PFSK-1 (cell line): ENCODE measurements around the gene PRRG4. TPM values are rescaled to one million over a fixed set of nuclear protein-coding genes. Genes with fewer than 3 reads are reported as not detected.

ENCODE experiments used
- FOXP2 ChIP-seq: optimal IDR thresholded peaks from 2 replicates; pipeline ENCODE3; 2011; ENCODE audit warnings: borderline replicate concordance, control low read depth, inconsistent platforms; ENCODE audit not compliant: insufficient read depth; ENCODE audit errors: extremely low read length, extremely low read depth
- POLR2AphosphoS5 ChIP-seq: IDR thresholded peaks from 2 replicates; pipeline ENCODE4 v1.6.1; 2012; ENCODE audit warnings: low read depth, mild to moderate bottlenecking, control low read depth, low read length, moderate library complexity
- REST ChIP-seq, 2 experiments: IDR thresholded peaks; 2 replicates each; pipeline versions ENCODE4 v1.6.1 to v1.8.0; 2011 to 2012; ENCODE audit warnings: low read depth in 2 of 2, low read length in 2 of 2, control low read depth in 1 of 2, inconsistent platforms in 1 of 2, mild to moderate bottlenecking in 1 of 2, moderate library complexity in 1 of 2; ENCODE audit not compliant: insufficient read depth in 1 of 2
- SIN3A ChIP-seq: IDR thresholded peaks from 2 replicates; pipeline ENCODE4 v1.6.1; 2012; ENCODE audit warnings: mild to moderate bottlenecking, low read length, moderate library complexity, borderline replicate concordance; ENCODE audit not compliant: insufficient read depth
- TAF1 ChIP-seq: IDR thresholded peaks from 2 replicates; pipeline ENCODE4 v1.6.1; 2012; ENCODE audit warnings: low read length, control low read depth, borderline replicate concordance; ENCODE audit not compliant: insufficient read depth
- polyA plus RNA-seq: library from polyadenylated mRNA; unstranded; fragments of >200 nt; gene quantifications from one replicate; pipeline ENCODE4 v1.2.1, GENCODE V29; 2012; ENCODE audit warnings: low read depth, missing spikeins; ENCODE audit not compliant: insufficient read length

The PRRG4 gene
- polyA plus RNA-seq = not detected

- TF ChIP-seq TAF1 (no peak), FOXP2 (no peak), SIN3A (no peak)
Measured at GRCh38 chr11:32829680-32830412, at the start of gene PRRG4. Gene PRRG4 (plus strand): TSS chr11:32829927. CDS start chr11:32830530, 603 bp downstream.

GRCh38 chr11:32781721-32782120 is 48.0 kb upstream of the PRRG4 start:
- no peak for TF ChIP-seq TAF1
- no peak for TF ChIP-seq FOXP2

- TF ChIP-seq POLR2AphosphoS5 (no peak), REST (IDR thresholded peaks at IDR 0.05; ENCODE audit: insufficient read depth in 1 of 2, low read depth in 2 of 2, low read length in 2 of 2) (no peak), TAF1 (no peak)
Measured at GRCh38 chr11:32785262-32785661, 44.5 kb upstream of the PRRG4 start.

GRCh38 chr11:32786811-32787210 is 42.9 kb upstream of the PRRG4 start:
- TF ChIP-seq SIN3A (no peak), FOXP2 (no peak), POLR2AphosphoS5 (no peak), TAF1 (no peak), REST (IDR thresholded peaks at IDR 0.05; ENCODE audit: insufficient read depth in 1 of 2, low read depth in 2 of 2, low read length in 2 of 2) (no peak)

GRCh38 chr11:32790916-32791315 is 38.8 kb upstream of the PRRG4 start:
- no peak for TF ChIP-seq SIN3A

- TF ChIP-seq POLR2AphosphoS5 = no peak
- TF ChIP-seq FOXP2 = no peak
- no peak for TF ChIP-seq REST (IDR thresholded peaks at IDR 0.05; ENCODE audit: insufficient read depth in 1 of 2, low read depth in 2 of 2, low read length in 2 of 2)
- TF ChIP-seq SIN3A = no peak
- TF ChIP-seq TAF1 = no peak
Measured at GRCh38 chr11:32792111-32792947, 37.4 kb upstream of the PRRG4 start.
